GM12878 (cell line): Measurements from ENCODE around the gene SLC24A3. TPM values are rescaled to one million over a fixed set of nuclear protein-coding genes. Genes with fewer than 3 reads are reported as not detected.

Experiments
- ATAC-seq: fragments of 200-7000 bp; cut with Tn5 transposase; 3 replicates; pipeline ENCODE4 v1.9.1; 2020; ENCODE audit warnings: mild to moderate bottlenecking, moderate library complexity
- BruUV-seq: library from RNA; stranded (reverse); fragments of 400-500 nt; replicated peaks from 2 replicates; lab custom pipeline; 2021; lab: Mats Ljungman, UMichigan
- CTCF ChIA-PET: fragments of 300-600 bp; sonication (Branson Sonifier 250); formaldehyde crosslinking; extraction: SDS; loops from one replicate; lab custom pipeline; 2021; ENCODE audit warnings: inconsistent platforms; lab: Yijun Ruan, JAX
- POLR2A ChIA-PET: fragments of 350-600 bp; formaldehyde crosslinking; extraction: SDS; loops from one replicate; lab custom pipeline; 2021; ENCODE audit warnings: inconsistent platforms; lab: Charles Lee
- RAD21 ChIA-PET: fragments of 300-600 bp; sonication (Branson Sonifier 250); formaldehyde crosslinking; loops from one replicate; lab custom pipeline; 2023; ENCODE audit warnings: antibody characterized with exemption; ENCODE audit not compliant: unreplicated experiment; lab: Charles Lee
- SMC1A ChIA-PET: fragments of 300-600 bp; sonication (Branson Sonifier 250); formaldehyde crosslinking; loops from one replicate; lab custom pipeline; 2023; ENCODE audit not compliant: unreplicated experiment, uncharacterized antibody; lab: Charles Lee
- DNase-seq: peaks from one replicate; pipeline ENCODE4 v3.0.0-alpha.2; 2011; ENCODE audit warnings: low read depth, low spot score
- FAIRE-seq: peaks from 3 replicates; lab custom pipeline; 2011; peaks lifted over from hg19 to GRCh38; lab: Jason Lieb, UNC
- H2AFZ ChIP-seq: 2 replicates; pipeline ENCODE4 v1.6.0; 2011; ENCODE audit warnings: low read depth, low read length, control low read depth; ENCODE audit not compliant: control insufficient read depth
- H3K27ac ChIP-seq: 2 replicates; pipeline ENCODE4 v1.5.1; 2011; ENCODE audit warnings: control low read depth; ENCODE audit not compliant: control insufficient read depth, insufficient read depth
- H3K27me3 ChIP-seq, 2 experiments: replicated peaks in 1 of 2; 2 replicates each; pipeline versions ENCODE4 v1.6.0 to v1.6.1; 2011; ENCODE audit warnings: low read length in 1 of 2; ENCODE audit not compliant: control insufficient read depth in 2 of 2, insufficient read depth in 2 of 2
- H3K36me3 ChIP-seq, 2 experiments: 2 replicates each; pipeline ENCODE4 v1.5.1; 2011; ENCODE audit warnings: low read length in 1 of 2; ENCODE audit not compliant: control insufficient read depth in 2 of 2, insufficient read depth in 2 of 2
- H3K4me1 ChIP-seq: 2 replicates; pipeline ENCODE4 v1.6.1; 2011; ENCODE audit warnings: mild to moderate bottlenecking, low read length, moderate library complexity, mixed read lengths; ENCODE audit not compliant: control insufficient read depth, insufficient read depth
- H3K4me2 ChIP-seq: 2 replicates; pipeline ENCODE4 v1.6.0; 2011; ENCODE audit warnings: control low read depth; ENCODE audit not compliant: control insufficient read depth, insufficient read depth
- H3K4me3 ChIP-seq: fragments of 200-600 bp; sonication (generic); 2 replicates; pipeline ENCODE4 v1.5.1; 2016
- H3K79me2 ChIP-seq: 2 replicates; pipeline ENCODE4 v1.6.0; 2011; ENCODE audit warnings: low read length; ENCODE audit not compliant: control insufficient read depth, insufficient read depth
- H3K9ac ChIP-seq: 2 replicates; pipeline ENCODE4 v1.8.0; 2011; ENCODE audit warnings: low read length, control low read depth, mixed read lengths; ENCODE audit not compliant: control insufficient read depth, insufficient read depth
- H3K9me3 ChIP-seq: replicated peaks from 3 replicates; pipeline ENCODE4 v1.5.1; 2011; ENCODE audit warnings: mild to moderate bottlenecking, low read length; ENCODE audit not compliant: control insufficient read depth, insufficient read depth
- H4K20me1 ChIP-seq: 2 replicates; pipeline ENCODE4 v1.6.0; 2011; ENCODE audit not compliant: control insufficient read depth, insufficient read depth
- CUX1 ChIP-seq: IDR thresholded peaks from 2 replicates; pipeline ENCODE4 v1.6.1; 2012; ENCODE audit warnings: improper control_type of control experiment, low read depth, low read length; ENCODE audit not compliant: insufficient replicate concordance
- EZH2 ChIP-seq: IDR thresholded peaks from 2 replicates; pipeline ENCODE4 v1.6.1; 2012; ENCODE audit warnings: low read depth, mild to moderate bottlenecking, control low read depth, inconsistent platforms, low read length, borderline replicate concordance; ENCODE audit not compliant: control insufficient read depth
- KAT2A ChIP-seq: conservative IDR thresholded peaks from 2 replicates; pipeline ENCODE4 v1.6.1; 2011; ENCODE audit warnings: low read depth, low read length; ENCODE audit not compliant: control insufficient read depth
- RFX5 ChIP-seq: IDR thresholded peaks from 2 replicates; pipeline ENCODE4 v1.6.1; 2011; ENCODE audit warnings: low read depth, low read length, improper control_type of control experiment
- SKIL ChIP-seq: fragments of 450-650 bp; IDR thresholded peaks from 2 replicates; pipeline ENCODE4 v1.6.1; 2017; ENCODE audit warnings: mild to moderate bottlenecking, low read depth, inconsistent platforms; ENCODE audit not compliant: poor library complexity, severe bottlenecking
- STAT3 ChIP-seq: IDR thresholded peaks from 2 replicates; pipeline ENCODE4 v1.6.1; 2011; ENCODE audit warnings: low read depth, low read length, improper control_type of control experiment
- WGBS: methylation state at CpG from one replicate; pipeline ENCODE4 v1.1.6; 2016; ENCODE audit warnings: low lambda C conversion rate; ENCODE audit not compliant: insufficient replicate concordance, insufficient coverage; ENCODE audit errors: missing lambda C conversion rate; 5-methylcytosine and 5-hydroxymethylcytosine counted together
- in situ Hi-C: fragments of 300-500 bp; cut with MboI; formaldehyde crosslinking; loops from 9 replicates; pipeline ENCODE4 v1.14.3; 2018; ENCODE audit warnings: mixed read lengths
- intact Hi-C: fragments of 100-400 bp; cut with micrococcal nuclease; formaldehyde crosslinking; loops from one replicate; pipeline ENCODE4 v1.14.2; 2022; ENCODE audit not compliant: unreplicated experiment
- polyA plus RNA-seq, 11 experiments: library from polyadenylated mRNA; depleted of rRNA in 4 of 11; unstranded in 6 of 11; stranded (reverse) in 5 of 11; fragments of >200 nt; fragmentation: Nextera tagmentation in 4 of 11; fragmentation: Illumina TruSeq in 1 of 11; extraction: Ambion mirVana in 4 of 11; extraction: Trizol in 1 of 11; gene quantifications; 1 replicate in 1 of 11; 2 replicates in 10 of 11; pipeline versions ENCODE4 v1.2.1 to v1.2.3, GENCODE V29; 2011 to 2016; ENCODE audit warnings: inconsistent platforms in 2 of 11, missing spikeins in 2 of 11, low read depth in 1 of 11
- total RNA-seq, 4 experiments: library from RNA; depleted of rRNA in 3 of 4; stranded (reverse); fragments of >200 nt in 3 of 4; fragmentation: Illumina TruSeq in 1 of 4; extraction: Trizol in 1 of 4; gene quantifications; 2 replicates each; pipeline versions ENCODE4 v1.2.1 to v1.2.3, GENCODE V29; 2013 to 2021

SLC24A3 gene
- total and polyA plus RNA-seq, 10 of the 15 experiments (the other 5 are each of a cell fraction or from before 2014, with no cell fraction given): 0.04 TPM; not detected in 9

- Histone ChIP-seq H3K27me3 (peaks cover 0 to 6% of the 10 kb centered on the region in 2 experiments; a peak in 3 of 4 replicates), H3K27ac (no peak overlapping the region), H2AFZ (no peak overlapping the region), H3K4me1 (no peaks in the 10 kb centered on the region), H3K9ac (no peak overlapping the region), H3K36me3 (no peaks in the 10 kb centered on the region), H3K9me3 (no peaks in the 10 kb centered on the region), H3K79me2 (no peaks in the 10 kb centered on the region)
- FAIRE-seq: no peak
- WGBS: 3% methylated on average over 1 of the region's 1 CpG
- intact Hi-C loops: no loop called here
- SMC1A ChIA-PET: no interaction called here
- TF ChIP-seq CUX1: no peak
- TF ChIP-seq, all 136 proteins: peak for 0
- CTCF ChIA-PET: no interaction called here
- POLR2A ChIA-PET: interaction anchor here (0.6 kb wide), 1 partner anchor 53 kb away, joined by 3 read pairs; no protein-coding TSS in a partner anchor
- RAD21 ChIA-PET: no interaction called here
- no TSS peak for BruUV-seq
- in situ Hi-C loops: no loop called here
- H4K20me1 ChIP-seq: no peaks in the 10 kb centered on the region
- DNase-seq (no peak), ATAC-seq (no peak)
- H3K4me2 ChIP-seq: no peak overlapping the region
- H3K4me3 ChIP-seq: no peak overlapping the region
These were observed 275.0 kb downstream of the SLC24A3 start for GRCh38 chr20:19487420-19487819.

- intact Hi-C loops: no loop called here
- no peak overlapping the region for H3K4me3 ChIP-seq
- H3K9ac ChIP-seq: no peak overlapping the region
- H3K36me3 ChIP-seq: no peaks in the 10 kb centered on the region
- no peaks in the 10 kb centered on the region for H3K79me2 ChIP-seq
- DNase-seq (no peak), FAIRE-seq (no peak), ATAC-seq (no peak)
- RAD21 ChIA-PET: no interaction called here
- H3K4me2 ChIP-seq: no peak overlapping the region
- CTCF ChIA-PET: no interaction called here
- WGBS: 13% methylated on average over 4 of the region's 4 CpGs
- no TSS peak for BruUV-seq
- H4K20me1 ChIP-seq: no peaks in the 10 kb centered on the region
- no peaks in the 10 kb centered on the region for H3K9me3 ChIP-seq
- H3K4me1 ChIP-seq: no peaks in the 10 kb centered on the region
- H2AFZ ChIP-seq: no peak overlapping the region
- POLR2A ChIA-PET: no interaction called here
- no peak overlapping the region for H3K27ac ChIP-seq
- in situ Hi-C loops: no loop called here
- SMC1A ChIA-PET: no interaction called here
- H3K27me3 ChIP-seq: peaks cover 0 to 6% of the 10 kb centered on the region in 2 experiments; a peak in 3 of 4 replicates
- TF ChIP-seq KAT2A: no peak
- no peak for TF ChIP-seq RFX5
- TF ChIP-seq STAT3: no peak
- no peak for TF ChIP-seq SKIL
- no peak for TF ChIP-seq EZH2
These were observed 278.8 kb downstream of the SLC24A3 start for GRCh38 chr20:19491241-19491640.
